ENCODE measurements around the gene SMAD5. TPM values are rescaled to one million over a fixed set of nuclear protein-coding genes. Genes with fewer than 3 reads are reported as not detected.

Gene SMAD5
- total RNA-seq, 6 experiments from 2014 or later, result 19.2 to 49.2 (median 30.6) TPM

DNA sequence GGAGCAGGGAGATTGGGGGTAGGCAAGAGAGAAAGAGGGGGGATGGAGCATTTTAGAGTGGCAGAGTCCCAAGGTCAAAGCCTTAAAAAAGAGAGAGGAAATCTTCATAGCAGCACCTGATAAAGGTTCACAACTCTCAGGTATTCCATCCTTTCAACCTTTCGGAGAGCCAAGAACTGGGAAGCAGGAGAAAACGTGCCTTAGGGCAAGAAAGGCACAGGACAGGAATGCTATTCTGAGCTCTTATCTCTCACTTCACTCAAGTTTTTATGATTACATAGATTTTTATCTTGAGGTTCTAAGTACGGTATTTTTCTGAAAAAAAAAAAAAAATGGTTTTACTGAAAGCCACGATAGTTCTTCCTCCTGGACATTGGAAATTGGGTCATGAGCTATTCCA, 34.5 kb upstream of the SMAD5 start:
- Histone ChIP-seq H3K27ac (no peak overlapping the region), H3K4me1 (peaks cover 0 to 34% (median 13%) of the 10 kb centered on the region in 4 donors), H3K9me3 (no peaks in the 10 kb centered on the region), H3K27me3 (no peaks in the 10 kb centered on the region), H3K4me3 (no peak overlapping the region), H3K36me3 (no peaks in the 10 kb centered on the region)
- ATAC-seq, result no peak
- intact Hi-C loops (cut with DNase I), result no loop called here
- DNase-seq, result no peak
- TF ChIP-seq POLR2A (IDR thresholded peaks at IDR 0.05), result no peak
- TF ChIP-seq, protein P1, sequence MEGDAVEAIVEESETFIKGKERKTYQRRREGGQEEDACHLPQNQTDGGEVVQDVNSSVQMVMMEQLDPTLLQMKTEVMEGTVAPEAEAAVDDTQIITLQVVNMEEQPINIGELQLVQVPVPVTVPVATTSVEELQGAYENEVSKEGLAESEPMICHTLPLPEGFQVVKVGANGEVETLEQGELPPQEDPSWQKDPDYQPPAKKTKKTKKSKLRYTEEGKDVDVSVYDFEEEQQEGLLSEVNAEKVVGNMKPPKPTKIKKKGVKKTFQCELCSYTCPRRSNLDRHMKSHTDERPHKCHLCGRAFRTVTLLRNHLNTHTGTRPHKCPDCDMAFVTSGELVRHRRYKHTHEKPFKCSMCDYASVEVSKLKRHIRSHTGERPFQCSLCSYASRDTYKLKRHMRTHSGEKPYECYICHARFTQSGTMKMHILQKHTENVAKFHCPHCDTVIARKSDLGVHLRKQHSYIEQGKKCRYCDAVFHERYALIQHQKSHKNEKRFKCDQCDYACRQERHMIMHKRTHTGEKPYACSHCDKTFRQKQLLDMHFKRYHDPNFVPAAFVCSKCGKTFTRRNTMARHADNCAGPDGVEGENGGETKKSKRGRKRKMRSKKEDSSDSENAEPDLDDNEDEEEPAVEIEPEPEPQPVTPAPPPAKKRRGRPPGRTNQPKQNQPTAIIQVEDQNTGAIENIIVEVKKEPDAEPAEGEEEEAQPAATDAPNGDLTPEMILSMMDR (IDR thresholded peaks at IDR 0.05), result no peak
- WGBS (ENCODE audit: insufficient coverage, low coverage, low lambda C conversion rate, missing lambda C conversion rate), result 66% methylated on average over 4 of the region's 4 CpGs

DNA sequence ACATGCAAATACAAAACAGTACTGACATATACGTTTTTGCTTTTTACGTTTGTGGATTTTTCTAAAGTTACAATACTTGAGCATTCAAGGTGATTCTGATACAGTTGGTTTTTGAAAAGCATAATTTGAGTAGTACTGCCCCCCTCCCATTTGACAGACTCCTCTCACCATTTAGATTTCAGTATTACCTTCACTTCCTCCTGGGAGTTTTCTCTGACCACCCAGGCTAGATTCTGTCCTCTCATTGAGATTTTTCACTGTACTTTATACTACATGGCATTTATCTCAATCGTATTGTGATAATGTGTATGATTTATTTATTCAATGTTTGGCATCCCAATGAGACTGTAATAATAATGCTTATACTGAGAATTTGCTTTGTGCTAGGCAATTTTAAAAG, 32.8 kb upstream of the SMAD5 start:
- peaks cover 0 to 18% (median 5%) of the 10 kb centered on the region in 4 donors for H3K4me1 ChIP-seq
- H3K27ac ChIP-seq, result no peak overlapping the region
- WGBS (ENCODE audit: insufficient coverage, low coverage, low lambda C conversion rate, missing lambda C conversion rate), result 69% methylated on average over 3 of the region's 3 CpGs
- no peaks in the 10 kb centered on the region for H3K9me3 ChIP-seq
- no peaks in the 10 kb centered on the region for H3K36me3 ChIP-seq
- TF ChIP-seq, protein P1 (IDR thresholded peaks at IDR 0.05), result no peak
- no peak for TF ChIP-seq POLR2A (IDR thresholded peaks at IDR 0.05)
- intact Hi-C loops (cut with DNase I), result no loop called here
- DNase-seq (no peak), ATAC-seq (no peak)
- no peaks in the 10 kb centered on the region for H3K27me3 ChIP-seq
- no peak overlapping the region for H3K4me3 ChIP-seq

DNA sequence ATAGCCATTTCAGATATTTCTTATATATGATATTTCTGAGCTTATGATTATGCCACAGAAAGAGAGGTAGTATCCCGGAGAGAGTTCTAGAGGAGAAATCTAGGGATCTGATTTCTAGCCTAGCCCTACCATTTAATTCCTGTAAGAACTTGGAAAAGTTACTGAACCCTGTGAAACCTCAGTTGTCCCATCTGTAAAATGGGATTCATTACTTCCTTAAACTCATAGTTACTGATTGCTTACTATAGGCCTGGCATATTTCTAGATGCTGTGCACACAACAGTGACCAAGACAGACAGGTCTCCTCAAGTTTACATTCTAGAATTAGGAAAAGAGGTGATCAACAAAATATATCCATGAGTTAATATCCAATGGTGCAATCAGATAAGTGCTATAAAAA, 30.8 kb upstream of the SMAD5 start:
- 94% methylated on average over 1 of the region's 1 CpG for WGBS (ENCODE audit: insufficient coverage, low coverage, low lambda C conversion rate, missing lambda C conversion rate)
- no peaks in the 10 kb centered on the region for H3K4me1 ChIP-seq
- DNase-seq, result no peak
- no peak overlapping the region for H3K27ac ChIP-seq
- H3K36me3 ChIP-seq, result no peaks in the 10 kb centered on the region
- no peak for ATAC-seq
- intact Hi-C loops (cut with DNase I), result no loop called here
- no peaks in the 10 kb centered on the region for H3K9me3 ChIP-seq
- no peak overlapping the region for H3K4me3 ChIP-seq
- no peaks in the 10 kb centered on the region for H3K27me3 ChIP-seq
- TF ChIP-seq, protein P1 (IDR thresholded peaks at IDR 0.05), result no peak
- TF ChIP-seq POLR2A (IDR thresholded peaks at IDR 0.05), result no peak

DNA sequence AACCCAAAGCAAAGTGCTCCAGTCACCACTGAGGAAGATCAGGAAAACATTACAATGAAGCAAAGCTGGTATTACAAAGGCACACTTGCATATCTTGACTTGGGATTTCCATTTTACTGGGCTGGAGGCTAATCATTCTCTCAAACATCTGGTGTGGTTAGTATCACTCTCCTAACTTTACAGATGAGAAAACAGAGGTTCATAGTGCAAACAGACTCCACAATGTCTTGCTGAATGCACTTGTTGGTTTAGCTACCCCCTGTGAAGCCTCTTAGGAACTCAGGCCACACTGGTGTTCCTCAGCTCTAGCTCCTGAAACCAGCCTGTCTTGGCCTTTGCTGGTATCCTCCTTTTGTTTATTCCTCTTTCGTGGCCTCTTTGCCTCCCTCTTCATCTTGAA, 29.5 kb upstream of the SMAD5 start:
- TF ChIP-seq, protein P1 (IDR thresholded peaks at IDR 0.05), result no peak
- TF ChIP-seq POLR2A (IDR thresholded peaks at IDR 0.05), result no peak
- peak in 1 of 3 donors; percentile 3 for DNase-seq
- Histone ChIP-seq H3K27me3 (no peaks in the 10 kb centered on the region), H3K36me3 (no peaks in the 10 kb centered on the region), H3K9me3 (no peaks in the 10 kb centered on the region), H3K27ac (no peak overlapping the region), H3K4me1 (peaks cover 0 to 6% (median 3%) of the 10 kb centered on the region in 4 donors), H3K4me3 (no peak overlapping the region)
- ATAC-seq, result no peak
- WGBS (ENCODE audit: insufficient coverage, low coverage, low lambda C conversion rate, missing lambda C conversion rate), result 73% methylated on average over 1 of the region's 1 CpG
- intact Hi-C loops (cut with DNase I), result no loop called here
